Cardiac fibroblast (primary cell): ENCODE results near the gene RBM10.

Source experiments
- DNase-seq, 2 donors: peaks; one replicate each; pipeline versions ENCODE4 v3.0.0 to v3.0.0-alpha.2; 2010; ENCODE audit warnings: low read depth in 2 of 2
- H3K4me3 ChIP-seq, 2 donors: replicated peaks in 1 of 2; 1 replicate in 1 of 2; 2 replicates in 1 of 2; pipeline ENCODE4 v1.5.1; 2011; ENCODE audit warnings: low read depth in 2 of 2, low read length in 2 of 2, mild to moderate bottlenecking in 2 of 2, moderate library complexity in 1 of 2
- CTCF ChIP-seq: IDR thresholded peaks from one replicate; pipeline ENCODE4 v1.5.1; 2011; ENCODE audit warnings: low read depth, mild to moderate bottlenecking, low read length, inconsistent platforms

Gene RBM10

GRCh38 chrX:47158781-47159180, 13.8 kb downstream of the RBM10 start:
- TF ChIP-seq CTCF = no peak
- no peak for DNase-seq

GRCh38 chrX:47160781-47161180, 15.8 kb downstream of the RBM10 start:
- TF ChIP-seq CTCF = no peak
- H3K4me3 ChIP-seq = no peak overlapping the region
- no peak for DNase-seq

More at GRCh38 chrX:47158781-47159180, 13.8 kb downstream of the RBM10 start:
- H3K4me3 ChIP-seq = no peak overlapping the region

- H3K4me3 ChIP-seq = no peak overlapping the region
- no peak for DNase-seq
- TF ChIP-seq CTCF = no peak
These were observed 18.0 kb downstream of the RBM10 start for GRCh38 chrX:47162927-47163583.

- DNase-seq = no peak
- TF ChIP-seq CTCF = no peak
- no peak overlapping the region for H3K4me3 ChIP-seq
These were observed 19.4 kb downstream of the RBM10 start for GRCh38 chrX:47164420-47164819.

GRCh38 chrX:47166126-47166525, 21.1 kb downstream of the RBM10 start:
- DNase-seq = peak; percentile 32 to 40
- TF ChIP-seq CTCF = no peak
- no peak overlapping the region for H3K4me3 ChIP-seq

GRCh38 chrX:47168495-47169073, 23.6 kb downstream of the RBM10 start:
- no peak for TF ChIP-seq CTCF
- no peak overlapping the region for H3K4me3 ChIP-seq
- DNase-seq = no peak
